A673 (cell line): ENCODE measurements around the gene GABPA.

ENCODE experiments used
- EZH2 ChIP-seq: fragments of 200-600 bp; sonication (generic); IDR thresholded peaks from 2 replicates; pipeline ENCODE4 v1.6.1; 2017; ENCODE audit warnings: borderline replicate concordance, low read depth, mild to moderate bottlenecking, mixed read lengths, antibody characterized with exemption, low read length; ENCODE audit not compliant: poor library complexity, severe bottlenecking
- TF ChIP-seq, protein P1 (sequence below): fragments of 300-800, 200-600 bp; sonication (generic); conservative IDR thresholded peaks from 2 replicates; pipeline ENCODE4 v1.5.1; 2017; ENCODE audit warnings: low read depth, mild to moderate bottlenecking, antibody characterized with exemption, low read length, moderate library complexity, mixed read lengths

DNA sequence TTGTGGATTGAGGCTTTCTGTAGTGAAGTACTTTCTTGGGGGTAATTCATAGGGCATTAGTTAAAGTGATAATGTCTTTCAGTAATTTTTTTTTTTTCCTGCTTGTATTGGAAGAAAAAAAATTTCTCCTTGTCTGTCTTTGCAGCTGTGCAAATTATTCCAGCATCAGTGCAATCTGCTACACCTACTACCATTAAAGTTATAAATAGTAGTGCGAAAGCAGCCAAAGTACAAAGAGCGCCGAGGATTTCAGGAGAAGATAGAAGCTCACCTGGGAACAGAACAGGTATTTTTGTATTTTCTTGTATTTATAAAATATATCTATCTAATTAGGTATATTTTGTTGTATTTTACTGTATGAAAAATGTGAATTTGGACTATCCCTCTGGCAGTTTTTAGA is 29.3 kb downstream of the GABPA start:
- TF ChIP-seq, protein P1, sequence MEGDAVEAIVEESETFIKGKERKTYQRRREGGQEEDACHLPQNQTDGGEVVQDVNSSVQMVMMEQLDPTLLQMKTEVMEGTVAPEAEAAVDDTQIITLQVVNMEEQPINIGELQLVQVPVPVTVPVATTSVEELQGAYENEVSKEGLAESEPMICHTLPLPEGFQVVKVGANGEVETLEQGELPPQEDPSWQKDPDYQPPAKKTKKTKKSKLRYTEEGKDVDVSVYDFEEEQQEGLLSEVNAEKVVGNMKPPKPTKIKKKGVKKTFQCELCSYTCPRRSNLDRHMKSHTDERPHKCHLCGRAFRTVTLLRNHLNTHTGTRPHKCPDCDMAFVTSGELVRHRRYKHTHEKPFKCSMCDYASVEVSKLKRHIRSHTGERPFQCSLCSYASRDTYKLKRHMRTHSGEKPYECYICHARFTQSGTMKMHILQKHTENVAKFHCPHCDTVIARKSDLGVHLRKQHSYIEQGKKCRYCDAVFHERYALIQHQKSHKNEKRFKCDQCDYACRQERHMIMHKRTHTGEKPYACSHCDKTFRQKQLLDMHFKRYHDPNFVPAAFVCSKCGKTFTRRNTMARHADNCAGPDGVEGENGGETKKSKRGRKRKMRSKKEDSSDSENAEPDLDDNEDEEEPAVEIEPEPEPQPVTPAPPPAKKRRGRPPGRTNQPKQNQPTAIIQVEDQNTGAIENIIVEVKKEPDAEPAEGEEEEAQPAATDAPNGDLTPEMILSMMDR = no peak
- no peak for TF ChIP-seq EZH2
